ENCODE measurements around the gene TMEM9. TPM values are rescaled to one million over a fixed set of nuclear protein-coding genes. Genes with fewer than 3 reads are reported as not detected.

Gene TMEM9
- total and polyA plus RNA-seq, 2 of the 8 experiments (the other 6 are each of a cell fraction or from before 2014, with no cell fraction given), result 79.9 to 181 TPM

DNA sequence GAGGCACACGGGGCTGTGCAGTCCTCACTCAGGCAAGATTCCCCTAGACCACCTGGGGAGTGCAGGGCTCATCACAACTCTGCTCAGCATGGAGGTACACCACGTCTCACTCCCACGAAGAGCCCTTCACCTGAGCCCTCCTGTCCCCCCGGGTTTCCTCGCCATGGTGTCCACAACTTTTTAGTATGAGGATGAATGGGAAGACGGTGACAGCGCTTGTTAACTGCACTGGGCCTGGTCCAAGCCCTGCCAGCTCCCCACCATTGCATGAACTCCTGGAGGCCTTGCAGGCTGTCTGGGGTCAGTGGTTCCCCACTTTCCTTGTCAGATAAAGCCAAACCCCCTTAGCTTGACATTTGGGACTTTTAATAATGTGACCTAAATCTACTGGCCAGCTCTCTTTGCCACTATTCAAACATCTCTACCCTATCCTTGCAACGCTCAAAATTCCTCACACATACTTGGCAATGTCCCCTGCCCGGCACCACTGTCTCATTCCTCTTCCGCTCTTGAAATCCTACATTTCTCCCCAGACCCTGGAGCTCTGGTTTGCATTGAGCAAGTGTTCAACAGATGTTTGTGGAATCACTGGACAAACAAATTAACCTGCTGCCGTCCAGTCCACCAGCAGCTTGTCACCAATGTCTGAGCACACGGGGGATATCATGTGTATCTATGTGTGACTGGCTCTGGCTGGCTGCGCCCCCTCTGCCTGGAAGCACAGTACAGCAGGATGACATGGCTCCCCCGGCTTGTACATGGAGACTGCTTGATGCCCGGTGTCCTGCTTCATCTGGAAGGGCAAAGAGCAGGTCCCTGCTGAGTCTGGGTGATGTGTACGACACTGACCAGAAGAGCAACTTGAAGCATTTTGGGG is 11.2 kb downstream of the TMEM9 start (continued):
- TF ChIP-seq EP300 (IDR thresholded peaks at IDR 0.05; ENCODE audit: borderline replicate concordance in 1 of 2, low read depth in 2 of 2, low read length in 2 of 2) (no peak), CBX5 (IDR thresholded peaks at IDR 0.05; ENCODE audit: low read depth, low read length) (no peak), TAF1 (IDR thresholded peaks at IDR 0.05; ENCODE audit: low read depth, low read length) (no peak)
- TF ChIP-seq, protein P1, sequence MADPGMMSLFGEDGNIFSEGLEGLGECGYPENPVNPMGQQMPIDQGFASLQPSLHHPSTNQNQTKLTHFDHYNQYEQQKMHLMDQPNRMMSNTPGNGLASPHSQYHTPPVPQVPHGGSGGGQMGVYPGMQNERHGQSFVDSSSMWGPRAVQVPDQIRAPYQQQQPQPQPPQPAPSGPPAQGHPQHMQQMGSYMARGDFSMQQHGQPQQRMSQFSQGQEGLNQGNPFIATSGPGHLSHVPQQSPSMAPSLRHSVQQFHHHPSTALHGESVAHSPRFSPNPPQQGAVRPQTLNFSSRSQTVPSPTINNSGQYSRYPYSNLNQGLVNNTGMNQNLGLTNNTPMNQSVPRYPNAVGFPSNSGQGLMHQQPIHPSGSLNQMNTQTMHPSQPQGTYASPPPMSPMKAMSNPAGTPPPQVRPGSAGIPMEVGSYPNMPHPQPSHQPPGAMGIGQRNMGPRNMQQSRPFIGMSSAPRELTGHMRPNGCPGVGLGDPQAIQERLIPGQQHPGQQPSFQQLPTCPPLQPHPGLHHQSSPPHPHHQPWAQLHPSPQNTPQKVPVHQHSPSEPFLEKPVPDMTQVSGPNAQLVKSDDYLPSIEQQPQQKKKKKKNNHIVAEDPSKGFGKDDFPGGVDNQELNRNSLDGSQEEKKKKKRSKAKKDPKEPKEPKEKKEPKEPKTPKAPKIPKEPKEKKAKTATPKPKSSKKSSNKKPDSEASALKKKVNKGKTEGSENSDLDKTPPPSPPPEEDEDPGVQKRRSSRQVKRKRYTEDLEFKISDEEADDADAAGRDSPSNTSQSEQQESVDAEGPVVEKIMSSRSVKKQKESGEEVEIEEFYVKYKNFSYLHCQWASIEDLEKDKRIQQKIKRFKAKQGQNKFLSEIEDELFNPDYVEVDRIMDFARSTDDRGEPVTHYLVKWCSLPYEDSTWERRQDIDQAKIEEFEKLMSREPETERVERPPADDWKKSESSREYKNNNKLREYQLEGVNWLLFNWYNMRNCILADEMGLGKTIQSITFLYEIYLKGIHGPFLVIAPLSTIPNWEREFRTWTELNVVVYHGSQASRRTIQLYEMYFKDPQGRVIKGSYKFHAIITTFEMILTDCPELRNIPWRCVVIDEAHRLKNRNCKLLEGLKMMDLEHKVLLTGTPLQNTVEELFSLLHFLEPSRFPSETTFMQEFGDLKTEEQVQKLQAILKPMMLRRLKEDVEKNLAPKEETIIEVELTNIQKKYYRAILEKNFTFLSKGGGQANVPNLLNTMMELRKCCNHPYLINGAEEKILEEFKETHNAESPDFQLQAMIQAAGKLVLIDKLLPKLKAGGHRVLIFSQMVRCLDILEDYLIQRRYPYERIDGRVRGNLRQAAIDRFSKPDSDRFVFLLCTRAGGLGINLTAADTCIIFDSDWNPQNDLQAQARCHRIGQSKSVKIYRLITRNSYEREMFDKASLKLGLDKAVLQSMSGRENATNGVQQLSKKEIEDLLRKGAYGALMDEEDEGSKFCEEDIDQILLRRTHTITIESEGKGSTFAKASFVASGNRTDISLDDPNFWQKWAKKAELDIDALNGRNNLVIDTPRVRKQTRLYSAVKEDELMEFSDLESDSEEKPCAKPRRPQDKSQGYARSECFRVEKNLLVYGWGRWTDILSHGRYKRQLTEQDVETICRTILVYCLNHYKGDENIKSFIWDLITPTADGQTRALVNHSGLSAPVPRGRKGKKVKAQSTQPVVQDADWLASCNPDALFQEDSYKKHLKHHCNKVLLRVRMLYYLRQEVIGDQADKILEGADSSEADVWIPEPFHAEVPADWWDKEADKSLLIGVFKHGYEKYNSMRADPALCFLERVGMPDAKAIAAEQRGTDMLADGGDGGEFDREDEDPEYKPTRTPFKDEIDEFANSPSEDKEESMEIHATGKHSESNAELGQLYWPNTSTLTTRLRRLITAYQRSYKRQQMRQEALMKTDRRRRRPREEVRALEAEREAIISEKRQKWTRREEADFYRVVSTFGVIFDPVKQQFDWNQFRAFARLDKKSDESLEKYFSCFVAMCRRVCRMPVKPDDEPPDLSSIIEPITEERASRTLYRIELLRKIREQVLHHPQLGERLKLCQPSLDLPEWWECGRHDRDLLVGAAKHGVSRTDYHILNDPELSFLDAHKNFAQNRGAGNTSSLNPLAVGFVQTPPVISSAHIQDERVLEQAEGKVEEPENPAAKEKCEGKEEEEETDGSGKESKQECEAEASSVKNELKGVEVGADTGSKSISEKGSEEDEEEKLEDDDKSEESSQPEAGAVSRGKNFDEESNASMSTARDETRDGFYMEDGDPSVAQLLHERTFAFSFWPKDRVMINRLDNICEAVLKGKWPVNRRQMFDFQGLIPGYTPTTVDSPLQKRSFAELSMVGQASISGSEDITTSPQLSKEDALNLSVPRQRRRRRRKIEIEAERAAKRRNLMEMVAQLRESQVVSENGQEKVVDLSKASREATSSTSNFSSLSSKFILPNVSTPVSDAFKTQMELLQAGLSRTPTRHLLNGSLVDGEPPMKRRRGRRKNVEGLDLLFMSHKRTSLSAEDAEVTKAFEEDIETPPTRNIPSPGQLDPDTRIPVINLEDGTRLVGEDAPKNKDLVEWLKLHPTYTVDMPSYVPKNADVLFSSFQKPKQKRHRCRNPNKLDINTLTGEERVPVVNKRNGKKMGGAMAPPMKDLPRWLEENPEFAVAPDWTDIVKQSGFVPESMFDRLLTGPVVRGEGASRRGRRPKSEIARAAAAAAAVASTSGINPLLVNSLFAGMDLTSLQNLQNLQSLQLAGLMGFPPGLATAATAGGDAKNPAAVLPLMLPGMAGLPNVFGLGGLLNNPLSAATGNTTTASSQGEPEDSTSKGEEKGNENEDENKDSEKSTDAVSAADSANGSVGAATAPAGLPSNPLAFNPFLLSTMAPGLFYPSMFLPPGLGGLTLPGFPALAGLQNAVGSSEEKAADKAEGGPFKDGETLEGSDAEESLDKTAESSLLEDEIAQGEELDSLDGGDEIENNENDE (IDR thresholded peaks at IDR 0.05; ENCODE audit: insufficient replicate concordance, low read length), result no peak
